ENCODE measurements around the gene DCST1.

The DCST1 gene

DNA sequence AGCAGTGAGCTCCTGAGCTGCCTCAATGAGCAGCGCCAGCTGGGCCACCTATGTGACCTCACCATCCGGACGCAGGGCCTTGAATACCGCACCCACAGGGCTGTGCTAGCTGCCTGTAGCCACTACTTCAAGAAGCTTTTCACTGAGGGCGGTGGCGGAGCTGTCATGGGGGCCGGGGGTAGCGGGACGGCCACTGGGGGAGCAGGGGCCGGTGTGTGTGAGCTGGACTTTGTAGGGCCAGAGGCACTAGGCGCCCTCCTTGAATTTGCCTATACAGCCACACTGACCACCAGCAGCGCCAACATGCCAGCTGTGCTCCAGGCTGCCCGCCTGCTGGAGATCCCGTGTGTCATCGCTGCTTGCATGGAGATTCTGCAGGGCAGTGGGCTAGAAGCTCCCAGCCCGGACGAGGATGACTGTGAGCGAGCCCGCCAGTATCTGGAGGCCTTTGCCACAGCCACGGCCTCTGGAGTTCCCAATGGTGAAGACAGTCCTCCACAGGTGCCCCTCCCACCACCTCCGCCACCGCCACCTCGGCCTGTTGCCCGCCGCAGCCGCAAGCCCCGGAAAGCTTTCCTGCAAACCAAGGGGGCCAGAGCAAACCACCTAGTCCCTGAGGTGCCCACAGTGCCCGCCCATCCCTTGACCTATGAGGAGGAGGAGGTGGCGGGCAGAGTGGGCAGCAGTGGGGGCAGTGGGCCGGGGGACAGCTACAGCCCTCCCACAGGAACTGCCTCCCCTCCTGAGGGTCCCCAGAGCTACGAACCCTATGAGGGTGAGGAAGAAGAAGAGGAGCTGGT lies 18.7 kb upstream of the DCST1 start:
- no peak for DNase-seq

DNA sequence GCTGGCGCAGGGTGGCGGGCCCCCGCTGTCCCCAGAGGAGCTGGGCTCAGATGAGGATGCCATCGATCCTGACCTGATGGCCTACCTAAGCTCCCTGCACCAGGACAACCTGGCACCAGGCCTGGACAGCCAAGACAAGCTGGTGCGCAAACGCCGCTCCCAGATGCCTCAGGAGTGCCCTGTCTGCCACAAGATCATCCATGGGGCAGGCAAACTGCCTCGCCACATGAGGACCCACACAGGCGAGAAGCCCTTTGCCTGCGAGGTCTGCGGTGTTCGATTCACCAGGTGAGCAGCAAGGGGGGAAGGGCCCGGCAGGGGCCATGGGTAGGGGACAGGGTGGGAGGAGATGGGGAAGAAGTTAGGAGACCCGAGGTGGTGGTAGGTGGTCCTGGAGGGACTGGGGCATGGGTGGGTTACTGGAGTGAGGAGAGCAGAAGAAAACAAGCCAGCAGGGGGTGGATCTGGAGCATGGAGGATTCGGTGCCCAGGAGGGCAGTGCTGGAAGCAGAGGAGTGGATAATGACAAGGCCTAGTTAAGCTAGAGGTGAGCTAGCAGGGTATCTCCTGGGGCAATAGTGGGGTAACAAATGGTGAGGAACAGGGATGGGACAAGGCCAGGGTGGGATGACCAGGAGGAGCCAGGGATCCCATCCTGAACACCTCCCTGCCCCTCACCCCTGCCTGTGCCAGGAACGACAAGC lies 17.9 kb upstream of the DCST1 start:
- no peak for DNase-seq

DNA sequence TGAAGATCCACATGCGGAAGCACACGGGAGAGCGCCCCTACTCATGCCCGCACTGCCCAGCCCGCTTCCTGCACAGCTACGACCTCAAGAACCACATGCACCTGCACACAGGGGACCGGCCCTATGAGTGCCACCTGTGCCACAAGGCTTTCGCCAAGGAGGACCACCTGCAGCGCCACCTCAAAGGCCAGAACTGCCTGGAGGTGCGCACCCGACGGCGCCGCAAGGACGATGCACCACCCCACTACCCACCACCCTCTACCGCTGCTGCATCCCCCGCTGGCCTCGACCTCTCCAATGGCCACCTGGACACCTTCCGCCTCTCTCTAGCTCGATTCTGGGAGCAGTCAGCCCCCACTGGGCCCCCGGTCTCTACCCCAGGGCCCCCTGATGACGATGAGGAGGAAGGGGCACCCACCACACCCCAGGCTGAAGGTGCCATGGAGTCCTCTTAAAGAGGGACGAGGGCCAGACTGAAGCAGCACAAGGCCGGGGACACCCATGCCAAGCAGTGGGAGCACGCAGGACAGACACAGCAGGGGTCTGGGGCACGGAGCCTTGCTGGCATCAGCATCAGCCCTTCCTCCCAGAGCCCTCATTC lies 17.3 kb upstream of the DCST1 start:
- DNase-seq: no peak

DNA sequence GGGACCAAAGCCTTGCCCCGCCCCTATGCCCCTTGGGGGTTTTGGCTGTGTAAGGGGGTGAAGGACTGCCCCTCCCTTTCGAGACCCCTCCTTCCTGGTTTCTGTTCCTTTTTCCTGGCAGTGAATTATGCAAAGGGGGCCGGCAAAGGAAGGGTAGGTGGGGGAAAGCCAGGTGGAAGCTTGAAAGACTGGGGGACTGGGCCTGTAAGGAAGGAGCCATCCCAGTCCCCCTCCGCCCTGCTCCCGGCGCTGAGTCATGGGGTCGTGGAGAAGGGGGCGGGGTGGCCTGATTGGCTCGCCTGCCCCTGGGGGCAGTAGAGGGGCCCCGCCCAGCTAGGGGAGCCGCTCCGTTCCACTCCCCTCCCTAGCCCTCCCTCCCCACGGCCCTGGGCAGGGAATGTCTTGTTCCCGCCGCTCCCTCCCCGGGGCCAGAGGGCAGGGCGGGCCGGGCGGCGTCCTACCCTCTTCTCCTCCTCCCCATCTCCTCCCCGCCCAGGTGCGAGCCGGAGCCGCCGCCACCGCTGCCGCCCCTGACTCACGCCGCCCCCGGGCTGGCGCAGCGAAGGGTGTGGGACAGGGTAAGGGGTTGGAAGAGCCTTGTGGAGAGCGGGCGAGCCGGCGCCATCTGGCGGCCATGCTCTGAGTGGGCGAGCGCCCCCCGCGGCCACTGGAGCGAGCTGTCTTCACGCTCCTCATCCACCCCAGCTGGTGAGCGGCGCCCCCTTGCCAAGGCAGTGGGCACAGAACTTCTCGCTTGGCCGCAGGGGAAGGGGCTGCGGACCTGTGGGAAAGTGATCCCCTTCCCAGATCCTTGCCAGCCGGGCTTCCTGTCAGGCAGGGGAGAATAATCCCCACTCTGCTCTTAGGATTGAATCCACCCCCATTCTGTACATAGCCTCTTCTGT lies 16.3 kb upstream of the DCST1 start:
- peak; percentile 56 for DNase-seq

DNA sequence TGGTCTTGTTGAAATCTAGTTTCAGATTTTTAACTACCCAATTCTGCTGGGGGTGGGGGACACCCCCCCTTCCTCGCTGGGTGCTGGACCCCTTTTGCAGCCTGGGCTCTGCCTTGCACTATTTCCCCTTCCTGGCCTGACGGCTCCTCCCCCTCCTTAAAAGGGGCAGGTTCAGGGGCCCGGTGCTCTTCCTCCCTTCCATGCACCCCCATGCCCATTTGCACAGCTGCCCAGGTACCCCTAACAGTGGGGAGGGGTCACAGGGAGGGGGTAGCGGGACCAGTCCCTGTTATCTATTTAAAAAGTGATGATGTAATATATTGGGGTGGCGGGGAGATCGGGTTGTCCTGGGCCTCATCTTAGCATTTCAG lies 15.7 kb upstream of the DCST1 start:
- no peak for DNase-seq

DNA sequence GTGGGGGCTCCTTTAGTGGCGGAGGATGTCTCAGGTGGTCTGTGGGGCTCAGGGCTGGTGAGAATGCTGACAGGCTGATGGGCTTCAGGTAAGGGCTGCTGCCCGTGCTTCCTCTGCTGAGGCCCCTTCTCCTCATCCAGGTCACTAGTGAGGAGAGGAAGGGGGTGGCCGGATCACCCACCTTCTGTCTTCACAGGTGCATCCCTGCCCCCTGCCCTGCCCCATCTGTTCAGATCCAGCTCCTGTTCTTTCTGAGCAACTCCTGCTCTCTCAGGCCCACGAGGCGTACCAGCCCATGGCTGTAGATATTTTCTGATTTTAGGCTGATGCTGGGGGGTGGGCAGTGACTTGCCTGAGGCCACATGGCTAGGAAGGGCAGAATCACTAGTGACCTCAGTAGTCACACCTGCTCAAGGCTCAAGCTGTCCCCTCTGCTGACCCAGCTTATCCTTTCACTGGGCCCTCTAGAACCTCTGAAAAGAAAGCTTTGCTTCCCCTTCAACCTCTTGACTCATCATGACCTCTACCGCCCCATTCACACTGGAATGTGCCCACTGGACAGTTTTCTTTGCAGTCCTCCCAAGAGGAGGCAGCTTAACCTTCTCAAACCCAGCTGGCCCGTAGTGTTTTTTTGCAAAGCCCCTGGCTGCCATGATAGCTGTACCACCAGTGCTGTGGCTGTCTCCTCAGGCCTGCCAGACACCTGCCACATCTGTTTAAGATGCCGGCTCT lies 14.8 kb upstream of the DCST1 start:
- no peak for DNase-seq

DNA sequence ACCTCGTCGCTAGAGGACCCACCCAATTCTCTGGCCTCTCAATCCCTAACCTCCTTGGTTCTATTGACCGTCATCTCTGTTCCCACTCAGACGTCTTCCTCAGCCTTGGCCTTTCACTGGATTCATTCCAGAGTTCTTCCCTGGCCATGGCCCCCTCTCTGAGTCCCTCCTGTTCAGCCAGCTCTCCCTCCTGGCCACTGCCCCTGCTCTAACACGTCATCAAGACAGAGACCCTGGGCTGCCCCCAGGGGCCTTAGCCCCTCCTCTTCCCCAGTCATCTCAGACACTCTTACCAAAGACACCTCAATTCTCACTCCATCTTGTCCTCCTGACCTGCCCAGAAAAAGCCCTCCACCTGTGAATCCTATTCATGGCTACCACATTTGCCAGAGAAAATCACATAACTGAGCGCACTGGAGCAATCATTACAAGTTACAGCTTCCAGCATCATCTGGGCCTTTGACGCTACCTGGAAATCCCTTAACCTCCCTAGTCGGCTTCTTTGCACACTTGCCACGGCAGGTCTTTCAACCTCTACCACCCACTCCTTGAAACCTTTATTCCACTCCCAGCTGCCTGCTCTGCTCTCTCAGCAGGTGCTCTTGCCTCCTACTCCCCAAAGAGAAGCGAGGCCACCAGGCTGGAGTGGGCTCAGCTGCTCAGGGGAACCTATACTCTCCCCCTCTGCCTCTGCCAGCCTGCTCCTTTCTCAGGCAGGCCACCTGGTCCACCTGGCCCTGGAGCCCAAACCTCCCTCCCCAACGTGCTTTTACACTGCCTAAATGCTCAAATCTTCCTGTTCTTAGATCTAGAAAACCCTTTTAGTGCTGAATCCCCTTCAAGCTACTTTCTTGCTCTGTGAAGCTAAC lies 14.0 kb upstream of the DCST1 start:
- no peak for DNase-seq

DNA sequence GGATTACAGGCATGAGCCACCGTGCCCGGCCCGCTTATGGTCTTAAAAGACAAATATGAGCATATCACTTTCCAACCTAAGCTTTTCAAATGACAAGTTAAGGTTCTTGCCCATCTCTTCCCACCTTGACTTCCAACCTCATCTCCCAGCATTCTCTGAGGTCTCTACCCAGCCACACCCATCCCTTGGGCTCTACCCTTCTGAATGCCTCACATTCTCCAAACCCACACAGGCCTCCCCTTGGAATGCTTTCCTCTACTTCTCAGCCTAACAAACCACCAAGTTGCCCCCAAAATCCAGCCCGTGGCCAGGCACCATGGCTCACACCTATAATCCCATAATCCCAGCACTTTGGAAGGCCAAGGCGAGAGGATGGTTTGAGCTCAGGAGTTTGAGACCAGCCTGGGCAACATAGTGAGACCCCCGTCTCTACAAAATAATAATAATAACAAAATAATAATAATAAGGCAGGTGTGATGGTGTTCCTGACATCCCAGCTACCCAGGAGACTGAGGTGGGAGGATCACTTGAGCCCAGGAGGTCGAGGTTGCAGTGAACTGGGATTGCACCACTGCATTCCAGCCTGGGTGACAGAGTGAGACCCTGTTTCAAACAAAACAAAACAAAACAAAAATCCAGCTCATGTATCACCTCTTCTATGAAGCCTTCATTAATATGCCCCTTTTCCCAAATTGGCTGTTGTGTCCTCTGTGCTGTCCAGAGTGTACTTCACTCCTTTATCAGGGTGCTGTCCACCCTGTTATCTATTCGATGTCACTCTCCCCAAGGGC lies 11.3 kb upstream of the DCST1 start:
- no peak for DNase-seq

DNA sequence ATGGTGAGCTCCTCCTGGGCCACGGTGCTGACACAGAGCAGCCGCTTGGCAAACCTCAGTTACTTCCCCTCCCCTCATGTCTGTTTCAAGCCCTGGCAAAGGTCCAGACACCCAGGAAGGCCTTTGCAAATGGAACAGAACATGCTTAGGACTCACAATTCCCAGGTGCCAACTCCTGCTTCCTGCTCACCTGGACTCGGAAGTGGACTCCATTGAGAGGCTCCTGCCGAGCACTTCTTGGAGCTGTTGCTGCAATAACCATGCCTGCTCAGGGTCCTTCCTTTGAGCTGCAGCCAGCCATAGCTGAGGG lies 10.7 kb upstream of the DCST1 start:
- no peak for DNase-seq

DNA sequence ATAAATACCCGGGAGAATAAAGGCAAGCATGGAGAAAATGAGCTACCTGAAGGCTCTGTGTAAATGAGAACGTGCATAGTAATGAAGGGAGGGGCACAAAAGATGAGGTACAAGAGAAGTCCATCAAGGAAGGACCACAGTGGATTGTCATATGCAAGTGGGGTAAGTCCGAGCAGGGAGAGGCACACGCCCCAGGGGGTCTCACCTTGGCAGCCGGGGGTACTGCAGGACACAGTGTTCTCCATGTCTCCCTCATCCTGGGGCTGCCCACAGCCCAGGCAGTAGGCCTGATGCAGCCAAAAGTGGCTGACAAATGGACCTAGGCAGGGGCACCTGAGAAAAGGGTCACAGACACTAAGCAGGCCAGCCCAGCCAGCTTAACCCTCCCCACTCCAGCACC lies 10.0 kb upstream of the DCST1 start:
- DNase-seq: no peak

DNA sequence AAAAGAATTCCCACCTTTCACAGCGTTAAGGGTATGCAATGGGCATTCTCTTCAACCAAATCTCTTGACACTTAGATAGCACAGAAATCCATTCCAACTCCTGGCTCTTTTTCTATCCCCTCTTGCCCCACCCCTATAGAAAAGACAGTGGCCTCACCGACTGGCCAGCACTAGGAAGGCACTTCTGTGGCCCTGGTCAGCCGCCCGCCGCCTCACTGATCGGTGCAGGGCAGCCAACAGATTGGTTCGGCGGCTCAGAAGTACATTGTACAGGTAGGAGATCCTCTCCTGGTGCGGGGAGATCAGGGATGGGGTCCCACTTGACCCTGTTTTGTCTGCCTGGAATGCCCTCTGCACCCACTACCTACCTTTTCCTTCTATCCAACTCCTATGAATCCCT lies 9.3 kb upstream of the DCST1 start:
- DNase-seq: no peak

DNA sequence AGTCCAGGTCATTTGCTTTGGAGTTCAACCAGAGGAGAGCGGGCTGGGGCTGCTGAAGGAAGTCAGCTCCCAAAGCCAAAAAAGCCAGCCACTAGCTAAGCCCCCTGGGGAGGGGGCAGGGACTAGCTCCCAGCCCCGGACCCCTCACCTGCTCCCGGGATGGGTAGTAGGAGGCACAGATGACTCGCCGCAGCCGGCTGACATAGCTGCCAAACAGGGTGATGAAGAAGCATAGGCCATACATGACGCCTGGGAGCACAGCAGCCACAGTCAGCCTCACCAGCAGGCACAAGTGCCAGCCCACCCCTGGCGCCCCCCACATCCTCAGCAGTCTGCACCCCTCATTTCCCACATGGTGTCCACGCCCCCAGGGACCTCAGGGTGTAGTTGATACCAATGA lies 7.5 kb upstream of the DCST1 start:
- no peak for DNase-seq

DNA sequence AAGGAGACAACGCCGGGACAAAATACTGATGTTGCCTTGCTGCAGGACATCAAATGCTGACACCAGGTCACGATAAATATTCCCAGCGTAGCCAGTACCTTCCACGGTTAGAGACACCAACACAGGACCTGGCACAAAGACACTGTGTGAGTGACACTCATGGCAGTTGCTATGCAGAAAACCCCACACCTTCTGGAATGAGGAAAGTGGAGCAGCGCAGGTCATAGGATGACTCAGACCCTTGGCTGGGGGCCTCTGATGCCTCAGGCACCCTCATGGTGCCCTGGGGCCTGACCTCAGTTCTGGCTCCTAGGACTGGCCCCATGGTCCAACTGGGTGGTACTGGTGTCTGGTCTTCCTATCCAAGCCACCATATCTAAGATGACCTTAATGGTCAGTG lies 7.0 kb upstream of the DCST1 start:
- DNase-seq: no peak

DNA sequence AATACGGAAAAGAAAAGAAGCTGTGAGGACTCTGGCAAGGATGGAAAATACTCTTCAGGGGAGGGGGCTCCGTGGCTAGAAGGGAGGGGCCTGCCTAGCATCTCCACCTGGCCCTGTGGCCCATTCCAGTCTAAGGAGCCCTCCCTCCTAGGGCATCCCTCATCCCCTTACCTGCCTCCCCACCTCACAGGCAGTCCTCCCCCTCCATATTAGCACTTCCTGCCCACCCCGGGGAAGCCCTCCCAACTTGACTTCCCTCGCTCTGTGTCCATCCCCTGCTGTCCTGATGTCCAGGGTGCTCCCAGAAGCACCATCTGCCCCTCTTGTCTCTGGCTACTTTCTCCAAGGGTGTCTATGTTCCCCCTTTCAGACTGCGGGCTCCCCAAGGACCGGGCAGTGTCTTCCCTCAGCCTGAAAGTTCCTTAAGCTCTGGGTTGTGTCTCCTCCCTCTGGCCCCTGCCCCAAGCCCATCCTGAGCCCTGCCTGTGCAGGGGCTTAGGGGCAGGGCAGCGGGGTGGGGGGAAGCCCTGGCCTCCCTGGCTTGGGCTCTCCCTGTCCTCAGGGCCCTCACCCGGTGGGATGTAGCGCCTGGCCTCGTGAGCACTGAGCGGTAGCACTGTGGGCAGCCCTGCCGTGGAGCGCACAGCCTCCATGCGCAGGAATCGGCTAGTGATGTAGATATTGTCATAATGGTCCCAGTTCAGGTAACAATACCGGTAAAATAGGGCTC lies 3.9 kb upstream of the DCST1 start:
- no peak for DNase-seq

DNA sequence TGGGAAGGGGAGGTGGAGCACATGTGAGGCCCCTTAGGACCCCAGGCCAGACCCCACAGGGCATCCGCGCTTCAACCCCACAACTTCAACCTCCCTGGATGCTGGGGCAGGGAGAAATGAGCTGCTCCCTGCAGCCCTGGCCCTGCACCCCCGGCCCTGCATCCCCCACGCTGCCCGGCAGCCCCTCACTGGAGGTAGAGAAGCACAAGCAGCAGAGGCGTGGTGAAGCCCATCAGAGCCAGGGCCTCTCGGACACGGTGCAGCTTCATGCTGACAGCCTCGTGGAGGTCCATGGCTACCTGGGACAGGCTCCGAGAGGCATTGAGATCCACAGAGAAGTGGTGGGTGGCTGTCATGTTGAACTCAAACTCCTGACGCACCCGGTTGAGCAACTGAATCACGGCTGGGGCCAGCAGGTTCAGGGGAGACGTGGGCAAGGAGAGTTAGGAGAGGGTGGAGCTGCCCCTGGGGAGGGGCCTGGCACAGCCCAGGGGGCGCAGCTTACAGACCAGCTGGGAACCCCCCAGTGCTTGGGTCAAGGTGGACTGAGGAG lies 3.3 kb upstream of the DCST1 start:
- no peak for DNase-seq

DNA sequence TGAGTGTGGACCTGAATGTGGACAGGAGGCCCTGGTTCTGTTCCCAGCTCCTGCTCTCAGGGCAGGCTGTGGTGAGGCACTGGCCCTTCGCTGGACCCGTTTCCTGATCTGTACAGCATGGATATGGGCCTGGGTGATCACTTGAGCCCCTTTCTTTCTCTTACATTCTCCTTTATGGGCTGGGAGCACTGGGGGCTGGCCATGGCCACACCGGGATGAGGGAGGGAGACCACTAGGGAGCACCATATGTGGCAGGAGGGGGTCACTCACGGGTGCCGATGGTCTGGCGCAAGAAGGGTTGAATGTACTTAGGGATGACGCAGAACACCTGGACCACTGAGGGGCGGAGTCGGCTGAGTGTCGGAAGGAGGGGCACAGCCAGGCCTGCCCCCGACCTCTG lies 2.7 kb upstream of the DCST1 start:
- DNase-seq: no peak

DNA sequence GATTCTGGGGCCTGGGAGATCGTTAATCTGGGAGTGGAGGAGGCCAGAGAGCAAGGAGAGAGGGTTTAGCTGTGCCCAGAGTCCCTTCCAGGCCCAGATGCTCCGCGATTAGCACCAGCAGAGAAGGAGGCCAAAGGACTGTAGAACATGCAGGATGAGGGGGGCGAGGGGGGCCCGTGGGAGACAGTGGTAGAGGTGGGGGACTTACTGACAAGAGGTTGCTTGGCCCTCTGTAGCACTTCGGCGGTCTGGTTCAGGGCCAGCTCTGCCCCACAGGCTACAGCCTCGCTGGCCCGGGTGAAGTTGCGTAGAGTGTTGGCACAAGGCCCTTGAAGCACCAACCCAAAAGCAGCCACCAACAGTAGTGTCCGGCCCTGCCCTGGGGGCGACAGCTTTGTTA lies 738 bp upstream of the DCST1 start:
- DNase-seq: no peak

DNA sequence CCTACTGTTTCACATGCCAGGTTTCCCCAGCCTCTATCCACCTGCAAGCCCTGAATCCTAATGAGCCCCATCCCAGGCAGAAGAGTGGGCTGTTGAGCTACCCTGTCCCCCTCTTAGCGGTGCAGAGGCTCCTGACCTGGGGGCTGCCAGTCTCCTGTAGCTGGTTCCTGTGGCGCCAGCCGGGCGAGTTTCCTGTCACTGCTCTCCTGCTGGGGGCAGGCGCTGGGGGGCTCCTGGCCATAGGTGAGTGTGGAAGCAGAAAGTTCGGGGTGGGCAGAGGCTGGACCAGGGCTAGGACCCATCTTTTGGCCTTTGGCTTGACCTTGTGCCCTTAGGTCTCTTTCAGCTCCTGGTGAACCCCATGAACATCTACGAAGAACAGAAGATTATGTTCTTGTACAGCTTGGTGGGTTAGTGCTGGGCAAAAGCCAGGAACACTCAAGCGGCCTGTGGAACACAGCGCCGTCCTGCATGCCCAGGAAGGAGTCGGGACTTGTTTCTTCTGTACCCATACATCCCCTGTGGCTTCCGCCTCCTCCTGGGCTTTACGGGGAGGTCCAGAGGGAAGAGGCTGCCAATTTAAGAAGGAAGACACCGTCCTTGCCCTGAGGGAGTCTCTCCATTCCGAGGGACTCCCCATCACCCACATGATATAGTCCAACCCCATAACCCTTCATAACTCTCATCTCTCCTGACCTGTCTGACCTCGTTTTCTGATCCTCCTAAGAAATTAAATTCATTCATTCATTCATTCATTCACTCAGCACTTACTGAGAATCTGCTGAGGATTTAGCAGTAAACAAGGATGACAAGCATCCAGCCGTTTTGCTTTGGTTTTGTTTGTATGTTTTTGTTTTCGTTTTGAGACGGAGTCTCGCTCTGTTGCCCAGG lies 939 bp downstream of the DCST1 start:
- DNase-seq: no peak

DNA sequence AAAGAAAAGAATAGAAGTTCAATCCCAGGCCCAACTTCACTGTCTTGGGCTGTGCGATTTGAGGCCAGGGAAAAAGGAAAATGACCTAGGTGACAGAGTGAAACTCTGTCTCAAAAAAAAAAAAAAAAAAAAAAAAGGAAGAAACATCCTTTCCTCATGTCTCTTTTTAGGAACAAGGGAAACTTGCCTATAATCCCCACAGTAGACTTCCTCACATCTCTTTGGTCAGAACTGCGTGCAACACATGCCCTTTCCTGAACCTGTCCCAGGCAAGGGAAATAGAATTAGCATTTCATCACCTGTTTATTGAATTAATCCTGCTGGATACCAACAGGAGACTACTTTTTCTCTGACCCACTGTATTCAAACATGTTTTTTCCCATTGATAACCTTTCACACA lies 2.3 kb downstream of the DCST1 start:
- no peak for DNase-seq

Measured in GOT3 (cell line).